H1 (cell line): ENCODE data around the gene ZNF48. TPM values are rescaled to one million over a fixed set of nuclear protein-coding genes. Genes with fewer than 3 reads are reported as not detected.

ENCODE experiments used
- CTCF ChIA-PET: fragments of 300-600 bp; sonication (Branson Sonifier 250); formaldehyde crosslinking; loops from one replicate; lab custom pipeline; 2021; ENCODE audit not compliant: partially characterized antibody; lab: Charles Lee
- POLR2A ChIA-PET: fragments of 300-600 bp; sonication (Branson Sonifier 250); formaldehyde crosslinking; loops from one replicate; lab custom pipeline; 2021; ENCODE audit warnings: inconsistent platforms; ENCODE audit not compliant: partially characterized antibody; lab: Charles Lee
- DNase-seq, 2 experiments: peaks; one replicate each; pipeline versions ENCODE4 v3.0.0 to v3.0.0-alpha.2; 2010 to 2022; ENCODE audit warnings: low spot score in 2 of 2, low read depth in 1 of 2, mixed read lengths in 1 of 2
- FAIRE-seq: peaks from 2 replicates; lab custom pipeline; 2011; peaks lifted over from hg19 to GRCh38; lab: Jason Lieb, UNC
- H2AFZ ChIP-seq: 2 replicates; pipeline ENCODE4 v1.8.1; 2012; ENCODE audit warnings: low read length, inconsistent platforms
- H2AK5ac ChIP-seq: 2 replicates; pipeline ENCODE4 v1.6.1; 2013; ENCODE audit warnings: low read depth, low read length
- H2BK120ac ChIP-seq: replicated peaks from 2 replicates; pipeline ENCODE3; 2013; ENCODE audit warnings: low read depth, low read length, inconsistent platforms
- H2BK12ac ChIP-seq: 2 replicates; pipeline ENCODE4 v1.6.1; 2013; ENCODE audit warnings: low read depth, low read length
- H2BK15ac ChIP-seq: 2 replicates; pipeline ENCODE4 v1.6.1; 2013; ENCODE audit warnings: low read length
- H2BK20ac ChIP-seq: 2 replicates; pipeline ENCODE4 v1.6.1; 2013; ENCODE audit warnings: low read length
- H2BK5ac ChIP-seq: 2 replicates; pipeline ENCODE4 v1.6.1; 2013; ENCODE audit warnings: low read depth, low read length
- H3K14ac ChIP-seq: 2 replicates; pipeline ENCODE4 v1.6.1; 2013; ENCODE audit warnings: inconsistent platforms; ENCODE audit not compliant: insufficient read length
- H3K18ac ChIP-seq: 2 replicates; pipeline ENCODE4 v1.6.1; 2013; ENCODE audit warnings: low read length; ENCODE audit errors: extremely low read depth
- H3K23ac ChIP-seq: 2 replicates; pipeline ENCODE4 v1.6.1; 2013; ENCODE audit warnings: inconsistent platforms; ENCODE audit not compliant: insufficient read length
- H3K23me2 ChIP-seq: 2 replicates; pipeline ENCODE4 v1.6.1; 2013; ENCODE audit warnings: low read depth, low read length
- H3K27ac ChIP-seq: 2 replicates; pipeline ENCODE4 v1.6.1; 2011; ENCODE audit warnings: low read depth, low read length, inconsistent platforms
- H3K27me3 ChIP-seq, 4 experiments: replicated peaks in 1 of 4; 1 replicate in 1 of 4; 2 replicates in 3 of 4; pipeline versions ENCODE4 v1.6.1 to v1.8.1; 2011 to 2013; ENCODE audit warnings: low read length in 3 of 4, mild to moderate bottlenecking in 3 of 4, inconsistent platforms in 2 of 4, mixed read lengths in 2 of 4, moderate library complexity in 1 of 4; ENCODE audit not compliant: control insufficient read depth in 3 of 4, insufficient read depth in 3 of 4; ENCODE audit errors: extremely low read depth in 1 of 4
- H3K36me3 ChIP-seq, 4 experiments: 2 replicates each; pipeline versions ENCODE4 v1.6.1 to v1.8.1; 2011 to 2013; ENCODE audit warnings: mild to moderate bottlenecking in 4 of 4, low read length in 3 of 4, moderate library complexity in 2 of 4, control low read depth in 1 of 4, inconsistent platforms in 1 of 4; ENCODE audit not compliant: insufficient read depth in 4 of 4, control insufficient read depth in 2 of 4
- H3K4ac ChIP-seq: replicated peaks from 2 replicates; pipeline ENCODE3; 2013; ENCODE audit warnings: low read length, low read depth, mixed read lengths, inconsistent platforms; ENCODE audit not compliant: insufficient read length
- H3K4me1 ChIP-seq, 4 experiments: replicated peaks in 1 of 4; 1 replicate in 1 of 4; 2 replicates in 3 of 4; pipeline versions ENCODE4 v1.6.1 to v1.8.1; 2011 to 2013; ENCODE audit warnings: low read length in 3 of 4, inconsistent platforms in 2 of 4, mixed read lengths in 1 of 4; ENCODE audit not compliant: insufficient read depth in 4 of 4, control insufficient read depth in 3 of 4
- H3K4me2 ChIP-seq, 2 experiments: 2 replicates each; pipeline versions ENCODE4 v1.6.1 to v1.8.1; 2011 to 2013; ENCODE audit warnings: low read depth in 2 of 2, low read length in 2 of 2, control low read depth in 1 of 2, inconsistent platforms in 1 of 2, mild to moderate bottlenecking in 1 of 2; ENCODE audit not compliant: insufficient read depth in 1 of 2
- H3K4me3 ChIP-seq, 4 experiments: fragments of 200-600, 300-600 bp in 1 of 4; sonication (generic), shearing (Covaris generic), sonication (Bioruptor Twin) in 1 of 4; 2 replicates each; pipeline versions ENCODE4 v1.5.1 to v1.8.1; 2011 to 2016; ENCODE audit warnings: low read length in 4 of 4, low read depth in 3 of 4, control low read depth in 2 of 4, inconsistent platforms in 2 of 4, mild to moderate bottlenecking in 2 of 4, mixed read lengths in 1 of 4, moderate library complexity in 1 of 4; ENCODE audit not compliant: insufficient read depth in 2 of 4; ENCODE audit errors: extremely low read depth in 1 of 4
- H3K56ac ChIP-seq: replicated peaks from 2 replicates; pipeline ENCODE3; 2013; ENCODE audit warnings: low read depth, mild to moderate bottlenecking, mixed read lengths, low read length, inconsistent platforms; ENCODE audit not compliant: insufficient read length
- H3K79me1 ChIP-seq: 2 replicates; pipeline ENCODE4 v1.6.1; 2013; ENCODE audit warnings: low read depth, low read length, control low read depth
- H3K79me2 ChIP-seq, 2 experiments: 2 replicates each; pipeline versions ENCODE4 v1.6.1 to v1.8.1; 2012 to 2013; ENCODE audit warnings: low read length in 2 of 2, mild to moderate bottlenecking in 2 of 2, inconsistent platforms in 1 of 2; ENCODE audit not compliant: insufficient read depth in 2 of 2, control insufficient read depth in 1 of 2
- H3K9ac ChIP-seq, 4 experiments: replicated peaks in 1 of 4; 1 replicate in 1 of 4; 2 replicates in 3 of 4; pipeline versions ENCODE4 v1.6.1 to v1.8.1; 2011 to 2013; ENCODE audit warnings: low read depth in 3 of 4, low read length in 3 of 4, control low read depth in 2 of 4, mild to moderate bottlenecking in 2 of 4, moderate library complexity in 2 of 4, inconsistent platforms in 1 of 4; ENCODE audit errors: extremely low read depth in 1 of 4
- H3K9me3 ChIP-seq, 2 experiments: 2 replicates each; pipeline versions ENCODE4 v1.6.1 to v1.8.1; 2012 to 2013; ENCODE audit warnings: mild to moderate bottlenecking in 2 of 2, moderate library complexity in 2 of 2, control low read depth in 1 of 2, inconsistent platforms in 1 of 2, low read depth in 1 of 2, low read length in 1 of 2, mixed read lengths in 1 of 2; ENCODE audit not compliant: insufficient read depth in 2 of 2
- H4K20me1 ChIP-seq, 2 experiments: replicated peaks in 1 of 2; 2 replicates each; pipeline versions ENCODE3 to v1.8.1; 2011 to 2013; ENCODE audit warnings: inconsistent platforms in 2 of 2, low read length in 2 of 2, mild to moderate bottlenecking in 1 of 2; ENCODE audit not compliant: insufficient read depth in 2 of 2, control insufficient read depth in 1 of 2
- H4K5ac ChIP-seq: 2 replicates; pipeline ENCODE4 v1.6.1; 2013; ENCODE audit warnings: low read length, low read depth, mixed read lengths, inconsistent platforms; ENCODE audit not compliant: insufficient read length
- H4K8ac ChIP-seq: 2 replicates; pipeline ENCODE4 v1.8.0; 2013; ENCODE audit warnings: mild to moderate bottlenecking, moderate library complexity, low read length, inconsistent platforms; ENCODE audit not compliant: insufficient read depth; ENCODE audit errors: extremely low read depth
- H4K91ac ChIP-seq: replicated peaks from 2 replicates; pipeline ENCODE3; 2013; ENCODE audit warnings: low read length, mixed read lengths, inconsistent platforms; ENCODE audit not compliant: insufficient read length
- E2F6 ChIP-seq: IDR thresholded peaks from 2 replicates; pipeline ENCODE4 v1.6.1; 2012; ENCODE audit warnings: inconsistent platforms
- PHF8 ChIP-seq: fragments of 200-600 bp; sonication (generic); conservative IDR thresholded peaks from 2 replicates; pipeline ENCODE4 v1.7.1; 2012; ENCODE audit warnings: low read depth, mild to moderate bottlenecking, inconsistent platforms, low read length, moderate library complexity
- WGBS, 2 experiments: shearing (Covaris generic) in 1 of 2; methylation state at CpG; one replicate each; pipeline versions ENCODE4 v1.1.6 to v1.1.7; 2013 to 2015; ENCODE audit warnings: low lambda C conversion rate in 2 of 2, mixed read lengths in 2 of 2, inconsistent platforms in 1 of 2, low coverage in 1 of 2, missing lambda C conversion rate in 1 of 2; ENCODE audit not compliant: insufficient replicate concordance in 2 of 2, insufficient coverage in 1 of 2, insufficient read length in 1 of 2; ENCODE audit errors: extremely low coverage in 1 of 2, missing lambda C conversion rate in 1 of 2; 5-methylcytosine and 5-hydroxymethylcytosine counted together
- polyA plus RNA-seq, 7 experiments: library from polyadenylated mRNA; depleted of rRNA in 3 of 7; stranded (reverse) in 5 of 7; unstranded in 2 of 7; fragments of >200 nt in 5 of 7; fragments of 200-250 nt in 2 of 7; gene quantifications; 1 replicate in 5 of 7; 2 replicates in 1 of 7; 4 replicates in 1 of 7; pipeline versions ENCODE4 v1.2.1 to v1.2.3, GENCODE V29; 2011 to 2013; ENCODE audit warnings: missing spikeins in 2 of 7, mixed read lengths in 2 of 7
- total RNA-seq: library from RNA; stranded (reverse); fragmentation: NEBNext Ultra II Directional; extraction: Animal tissue kit (Norgen Biotek cat#: 25700); gene quantifications from 2 replicates; pipeline ENCODE4 v1.2.1, GENCODE V29; 2021

Gene ZNF48
- total and polyA plus RNA-seq, 2 of the 8 experiments (the other 6 are each of a cell fraction or from before 2014, with no cell fraction given), result 30.4 to 41.2 TPM

GRCh38 chr16:30357715-30358576 is 37.3 kb upstream of the ZNF48 start:
- DNase-seq, result no peak
- FAIRE-seq, result no peak
- Histone ChIP-seq H3K56ac (no peak overlapping the region), H3K4me1 (peaks cover 0 to 12% (median 6%) of the 10 kb centered on the region in 4 experiments; a peak in 5 of 7 replicates), H3K9ac (no peak overlapping the region; a peak in 1 of 7 replicates), H3K4ac (no peak overlapping the region), H4K20me1 (peaks cover 0 to 12% of the 10 kb centered on the region in 2 experiments), H2BK20ac (no peak overlapping the region), H4K91ac (no peak overlapping the region), H3K27me3 (no peaks in the 10 kb centered on the region), H3K27ac (no peak overlapping the region)
- 95% methylated on average over 29 of the region's 37 CpGs; no CpG with 5 or more reads in 1 of the 2 experiments for WGBS, 2 experiments
- peak; percentile 63; the same call in 1 of the 2 replicates for TF ChIP-seq E2F6
- no peak for TF ChIP-seq PHF8
- TF ChIP-seq, all 59 proteins: peak for 1
- no peak overlapping the region for H3K4me2 ChIP-seq
- H3K36me3 ChIP-seq, result peaks cover 3 to 9% (median 5%) of the 10 kb centered on the region in 4 experiments; a peak in 7 of 8 replicates
- no peak overlapping the region for H2BK12ac ChIP-seq
- H2BK120ac ChIP-seq, result no peak overlapping the region
- H3K79me1 ChIP-seq, result no peaks in the 10 kb centered on the region; the same call in 1 of the 2 replicates
- H2BK5ac ChIP-seq, result no peak overlapping the region
- ChIA-PET CTCF (interaction anchor here (0.6 to 3.2 kb wide), 8 partner anchors 11 to 91 kb away, joined by 3 to 11 read pairs (median 4); partner anchors contain the start of gene ZNF48), POLR2A (interaction anchor here (1.4 to 7.9 kb wide), 6 partner anchors 11 to 49 kb away, joined by 5 to 79 read pairs (median 22); partner anchors contain the start of genes TBC1D10B, ZNF48 and ZNF771)
- no peak overlapping the region for H3K14ac ChIP-seq
- H3K18ac ChIP-seq, result no peak overlapping the region
- no peak overlapping the region for H4K5ac ChIP-seq
- H2AK5ac ChIP-seq, result no peak overlapping the region
- H2AFZ ChIP-seq, result no peak overlapping the region
- H3K79me2 ChIP-seq, result peaks cover 0 to 14% of the 10 kb centered on the region in 2 experiments; a peak in 2 of 4 replicates
- peaks cover 11% of the 10 kb centered on the region for H3K23me2 ChIP-seq
- H3K23ac ChIP-seq, result no peak overlapping the region
- no peak overlapping the region for H2BK15ac ChIP-seq
- no peaks in the 10 kb centered on the region for H3K9me3 ChIP-seq
- no peak overlapping the region for H4K8ac ChIP-seq
- H3K4me3 ChIP-seq, result no peak overlapping the region
